Lower lobe of right lung (tissue), 2 donors: Measurements from ENCODE around the gene ADAMTS17. TPM values are rescaled to one million over a fixed set of nuclear protein-coding genes. Genes with fewer than 3 reads are reported as not detected.

Experiments used
- ATAC-seq, 2 donors: fragments of 200-7000 bp; cut with Tn5 transposase; one replicate each; pipeline ENCODE4 v1.9.1; 2020 to 2022; ENCODE audit warnings: mild to moderate bottlenecking in 2 of 2, moderate library complexity in 2 of 2
- DNase-seq: peaks from one replicate; pipeline ENCODE4 v3.0.0-alpha.2; 2020
- H3K27ac ChIP-seq: fragments of 200-600 bp; one replicate; pipeline ENCODE4 v1.8.0; 2022
- H3K27me3 ChIP-seq: fragments of 200-600 bp; one replicate; pipeline ENCODE4 v1.8.0; 2022; ENCODE audit warnings: low read depth
- H3K36me3 ChIP-seq: fragments of 200-600 bp; one replicate; pipeline ENCODE4 v1.8.0; 2022; ENCODE audit warnings: mild to moderate bottlenecking
- H3K4me1 ChIP-seq: fragments of 200-600 bp; one replicate; pipeline ENCODE4 v1.8.0; 2022
- H3K4me3 ChIP-seq: fragments of 200-600 bp; one replicate; pipeline ENCODE4 v1.8.0; 2022; ENCODE audit warnings: mild to moderate bottlenecking
- H3K9me3 ChIP-seq: fragments of 200-600 bp; one replicate; pipeline ENCODE4 v1.8.0; 2022
- CTCF ChIP-seq: fragments of 200-600 bp; IDR thresholded peaks from one replicate; pipeline ENCODE4 v1.8.0; 2022; ENCODE audit warnings: antibody characterized with exemption, mild to moderate bottlenecking
- intact Hi-C: fragments of 100-400 bp; cut with DNase I; formaldehyde crosslinking; loops from one replicate; pipeline ENCODE4 v1.11.0; 2022
- total RNA-seq: library from RNA; stranded (reverse); fragmentation: NEBNext Ultra II Directional; extraction: Animal tissue kit (Norgen Biotek cat#: 25700); gene quantifications from one replicate; pipeline ENCODE4 v1.2.1, GENCODE V29; 2021
- donor health status: DM: no; HTN: yes; CAD: no; lungs with severe emphysema.

The ADAMTS17 gene
- total RNA-seq, 1 donor from 2014 or later: 3.0 TPM

- DNase-seq (no peak), ATAC-seq (no peak)
- H3K27ac ChIP-seq: no peak overlapping the region
- no peaks in the 10 kb centered on the region for H3K36me3 ChIP-seq
- TF ChIP-seq CTCF: no peak
- no peak overlapping the region for H3K4me3 ChIP-seq
- no peaks in the 10 kb centered on the region for H3K9me3 ChIP-seq
- H3K27me3 ChIP-seq: no peaks in the 10 kb centered on the region
- H3K4me1 ChIP-seq: no peaks in the 10 kb centered on the region
- intact Hi-C loops: no loop called here
Measured at GRCh38 chr15:100154338-100154737, 187.4 kb downstream of the ADAMTS17 start.

GRCh38 chr15:100152463-100152862 is 189.3 kb downstream of the ADAMTS17 start:
- Histone ChIP-seq H3K9me3 (peaks cover 16% of the 10 kb centered on the region), H3K27ac (no peak overlapping the region), H3K36me3 (no peaks in the 10 kb centered on the region), H3K4me3 (no peak overlapping the region), H3K27me3 (no peaks in the 10 kb centered on the region), H3K4me1 (no peaks in the 10 kb centered on the region)
- TF ChIP-seq CTCF: no peak
- DNase-seq (no peak), ATAC-seq (no peak)
- intact Hi-C loops: no loop called here

- Histone ChIP-seq H3K27me3 (no peaks in the 10 kb centered on the region), H3K9me3 (peaks cover 21% of the 10 kb centered on the region), H3K4me3 (no peak overlapping the region), H3K36me3 (no peaks in the 10 kb centered on the region), H3K4me1 (no peaks in the 10 kb centered on the region), H3K27ac (no peak overlapping the region)
- TF ChIP-seq CTCF: no peak
- ATAC-seq (peak in 1 of 2 donors; percentile 15), DNase-seq (no peak)
- intact Hi-C loops: no loop called here
Measured at GRCh38 chr15:100150906-100151305, 190.9 kb downstream of the ADAMTS17 start.

- peaks cover 21% of the 10 kb centered on the region for H3K9me3 ChIP-seq
- H3K27me3 ChIP-seq: no peaks in the 10 kb centered on the region
- no peak overlapping the region for H3K27ac ChIP-seq
- H3K36me3 ChIP-seq: no peaks in the 10 kb centered on the region
- TF ChIP-seq CTCF: no peak
- H3K4me3 ChIP-seq: no peak overlapping the region
- intact Hi-C loops: no loop called here
- no peak for DNase-seq
- ATAC-seq: no peak
- H3K4me1 ChIP-seq: no peaks in the 10 kb centered on the region
Measured at GRCh38 chr15:100147828-100148227, 193.9 kb downstream of the ADAMTS17 start.

- no peak for TF ChIP-seq CTCF
- H3K27me3 ChIP-seq: no peaks in the 10 kb centered on the region
- no peak overlapping the region for H3K27ac ChIP-seq
- DNase-seq (no peak), ATAC-seq (no peak)
- H3K36me3 ChIP-seq: no peaks in the 10 kb centered on the region
- H3K9me3 ChIP-seq: peaks cover 14% of the 10 kb centered on the region
- intact Hi-C loops: no loop called here
- H3K4me3 ChIP-seq: no peak overlapping the region
- peaks cover 10% of the 10 kb centered on the region for H3K4me1 ChIP-seq
Measured at GRCh38 chr15:100143378-100143777, 198.4 kb downstream of the ADAMTS17 start.
